HG02943 (cell line): Measurements from ENCODE around the gene PTGIR.
"Not testable (repeated sequence)": the region's sequence is repeated elsewhere in the genome, so short reads cannot be mapped to it uniquely, and the experiment has no call there.

Experiments
- ATAC-seq: cut with Tn5 transposase; IDR thresholded peaks from one replicate; pipeline ENCODE4 v1.9.1; 2021; ENCODE audit warnings: mild to moderate bottlenecking, low read depth, moderate library complexity; ENCODE audit not compliant: unreplicated experiment

The PTGIR gene

GRCh38 chr19:46639358-46640182 is 14.7 kb upstream of the PTGIR start:
- no peak for ATAC-seq

DNA sequence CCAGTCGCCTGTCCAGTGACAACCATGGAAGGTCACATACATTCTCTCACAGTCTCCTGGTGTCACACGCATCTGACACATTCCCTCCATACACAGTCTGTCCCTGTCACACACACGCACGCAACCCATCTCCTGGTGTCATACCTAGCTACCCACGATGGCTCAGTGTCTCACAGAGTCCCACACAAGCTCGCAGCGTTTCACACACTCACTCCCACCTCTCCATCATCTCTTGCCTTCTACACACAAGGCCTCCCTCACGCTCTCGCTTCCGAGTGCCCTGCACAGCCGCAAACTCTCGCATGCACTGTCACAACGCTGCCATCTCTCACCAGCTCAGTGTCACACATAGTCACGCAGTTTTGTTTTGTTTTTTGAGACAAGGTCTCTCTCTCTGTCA is 12.3 kb upstream of the PTGIR start:
- ATAC-seq: no peak

- ATAC-seq: no peak
These were observed 11.3 kb upstream of the PTGIR start, which contains the start of gene GNG8 for GRCh38 chr19:46635920-46636761. Gene GNG8, minus strand, starts transcription at chr19:46636202. Its CDS starts 1,520 bp downstream, at chr19:46634682.

DNA sequence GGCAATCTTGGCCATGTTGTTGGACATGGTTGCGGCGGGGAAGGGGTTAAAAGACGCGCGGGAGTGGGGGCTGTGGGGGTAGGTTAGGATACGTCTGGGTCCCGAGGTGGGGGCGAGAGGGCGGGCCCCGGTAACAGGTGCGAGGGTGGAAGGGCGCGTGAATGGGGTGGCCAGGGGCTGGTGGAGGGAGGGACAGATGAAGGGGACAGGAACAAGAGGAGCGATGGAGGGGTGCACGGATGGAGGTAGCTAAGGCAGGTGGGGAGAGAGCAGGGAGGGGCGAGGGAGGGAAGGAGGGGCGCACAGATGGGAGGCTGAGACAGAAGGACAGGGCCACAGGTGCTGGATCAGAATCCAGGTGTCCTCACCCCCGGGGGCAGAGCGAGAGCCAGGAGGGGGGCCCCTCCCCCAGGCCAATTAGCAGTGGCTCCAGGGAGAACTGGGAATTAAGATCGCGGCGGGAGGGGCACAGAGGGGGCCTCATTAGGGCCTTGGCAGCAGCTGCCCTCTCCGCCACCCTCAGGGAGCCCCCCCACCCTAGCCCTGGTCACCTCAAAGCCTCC is 9.8 kb upstream of the PTGIR start:
- ATAC-seq: no peak

- ATAC-seq: no peak
These were observed 9.3 kb upstream of the PTGIR start for GRCh38 chr19:46634045-46634655.

DNA sequence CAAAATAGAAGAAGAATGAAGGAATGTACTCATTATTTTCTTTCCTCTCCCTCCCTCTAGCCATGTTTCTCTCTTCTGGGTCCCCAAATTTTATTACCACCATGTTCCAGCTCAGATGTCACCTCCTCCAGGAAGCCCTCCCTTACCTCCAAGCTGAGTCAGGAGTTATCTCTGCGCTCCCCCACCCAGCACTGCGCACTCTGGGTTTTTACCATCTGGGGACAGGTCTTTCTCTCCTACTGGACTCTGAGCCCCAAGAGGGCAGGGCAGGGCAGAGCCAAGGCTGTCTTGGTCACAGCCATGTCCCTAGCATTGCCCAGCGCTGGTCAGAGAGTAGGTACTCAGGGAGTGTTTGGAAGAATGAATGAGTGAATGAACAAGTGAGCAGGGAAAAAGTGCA is 8.2 kb upstream of the PTGIR start:
- no peak for ATAC-seq

DNA sequence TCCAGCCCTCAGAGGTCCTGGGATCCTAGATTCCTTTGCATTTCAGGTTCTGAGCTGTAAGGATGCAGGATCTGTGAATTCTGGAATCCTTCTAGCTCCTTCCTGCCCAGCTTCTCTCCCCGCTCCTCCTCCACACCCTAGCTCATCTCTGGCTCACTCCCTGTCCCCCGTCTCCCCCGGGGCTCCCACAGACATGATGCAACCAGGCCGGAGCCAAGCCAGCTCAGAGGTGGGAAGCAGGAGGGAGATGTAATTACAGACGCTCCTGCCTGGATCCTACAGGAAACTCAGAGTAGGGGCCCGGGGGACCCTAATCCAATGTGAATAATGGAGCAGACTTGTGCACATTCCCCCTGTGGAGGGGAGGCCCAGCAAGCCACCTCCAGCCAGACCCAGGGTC is 6.6 kb upstream of the PTGIR start:
- no peak for ATAC-seq

GRCh38 chr19:46630586-46631205 is 5.8 kb upstream of the PTGIR start:
- no peak for ATAC-seq

- ATAC-seq: no peak
These were observed 4.7 kb upstream of the PTGIR start for GRCh38 chr19:46629546-46630025.

DNA sequence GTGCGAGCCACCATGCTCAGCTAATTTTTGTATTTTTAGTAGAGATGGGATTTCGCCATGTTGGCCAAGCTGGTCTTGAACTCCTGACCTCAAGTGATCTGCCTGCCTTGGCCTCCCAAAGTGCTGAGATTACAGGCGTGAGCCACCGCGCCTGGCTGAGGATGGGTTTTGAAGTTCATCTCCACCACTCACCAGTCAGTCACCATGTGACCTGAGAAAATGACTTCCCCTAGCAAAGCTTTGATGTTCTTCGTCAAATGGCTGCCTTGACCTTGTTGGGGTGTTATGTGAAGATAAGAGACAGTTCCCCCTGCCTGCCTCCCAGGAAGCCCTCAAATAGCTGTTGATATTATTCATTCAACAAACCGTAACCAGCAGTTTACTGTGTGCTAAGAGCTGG is 4.1 kb upstream of the PTGIR start:
- not testable (repeated sequence) for ATAC-seq

DNA sequence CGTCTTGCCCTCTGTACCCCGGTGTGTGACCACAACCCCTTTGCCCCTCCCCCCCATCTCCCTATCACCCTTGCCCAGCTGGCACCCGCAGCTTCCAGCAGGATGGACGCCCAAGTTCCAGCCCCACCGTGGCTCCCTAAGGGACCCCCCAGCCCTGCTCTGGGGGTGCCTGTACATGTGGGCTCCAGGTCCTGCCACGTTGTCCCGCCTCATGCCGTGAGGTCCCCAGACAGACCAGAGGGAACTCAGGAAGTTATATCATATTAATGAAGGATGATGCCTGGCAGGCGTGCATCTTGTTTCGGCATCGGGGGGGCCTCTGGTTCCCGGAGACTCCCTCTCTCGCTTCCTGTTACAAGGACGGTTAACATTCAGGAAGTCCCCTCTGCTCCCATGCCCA is 1.6 kb upstream of the PTGIR start:
- ATAC-seq: no peak

GRCh38 chr19:46625731-46626130 is 842 bp upstream of the PTGIR start:
- no peak for ATAC-seq

DNA sequence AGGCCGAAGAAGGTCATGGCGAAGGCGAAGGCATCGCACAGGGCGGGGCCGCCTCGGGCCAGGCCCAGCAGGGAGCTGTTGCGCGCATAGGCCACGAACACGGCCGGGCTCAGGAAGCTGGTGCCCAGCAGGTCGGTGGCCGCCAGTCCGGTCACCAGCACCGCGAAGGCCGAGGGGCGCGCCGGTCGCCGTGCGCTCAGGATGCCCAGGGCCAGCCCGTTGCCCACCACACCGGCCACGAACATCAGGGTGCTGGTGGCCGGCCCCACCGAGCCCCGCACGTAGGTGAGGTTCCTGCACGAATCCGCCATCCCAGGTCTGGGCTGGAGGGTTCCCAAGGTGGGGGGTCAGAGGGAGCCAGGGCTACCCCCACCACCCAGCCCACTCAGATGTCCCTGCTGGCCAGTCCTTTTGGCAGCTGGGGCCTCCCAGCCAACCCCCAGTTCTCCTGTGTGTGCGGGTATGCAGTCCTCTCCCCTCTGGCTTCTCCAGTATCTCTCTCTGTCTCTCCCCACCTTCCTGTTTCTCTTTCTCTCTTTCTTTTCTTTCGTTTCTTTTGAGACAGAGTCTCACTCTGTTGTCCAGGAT is 880 bp downstream of the PTGIR start:
- ATAC-seq: no peak

DNA sequence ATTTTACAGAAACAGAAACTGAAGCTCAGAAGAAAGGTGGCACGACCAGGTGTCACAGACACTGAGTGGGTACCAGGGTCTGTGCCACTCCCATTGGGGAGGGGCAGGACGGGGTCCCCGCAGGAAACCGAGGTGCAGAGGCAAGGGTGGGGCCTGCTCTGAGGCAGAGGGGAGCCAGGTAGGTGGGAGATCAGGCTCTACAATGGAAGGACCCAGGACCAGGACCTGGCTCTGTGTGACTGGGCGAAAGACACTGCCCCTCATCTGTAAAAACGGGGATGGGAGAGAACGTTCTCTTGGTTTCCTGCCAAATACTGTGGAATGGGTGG is 2.8 kb downstream of the PTGIR start:
- no peak for ATAC-seq

DNA sequence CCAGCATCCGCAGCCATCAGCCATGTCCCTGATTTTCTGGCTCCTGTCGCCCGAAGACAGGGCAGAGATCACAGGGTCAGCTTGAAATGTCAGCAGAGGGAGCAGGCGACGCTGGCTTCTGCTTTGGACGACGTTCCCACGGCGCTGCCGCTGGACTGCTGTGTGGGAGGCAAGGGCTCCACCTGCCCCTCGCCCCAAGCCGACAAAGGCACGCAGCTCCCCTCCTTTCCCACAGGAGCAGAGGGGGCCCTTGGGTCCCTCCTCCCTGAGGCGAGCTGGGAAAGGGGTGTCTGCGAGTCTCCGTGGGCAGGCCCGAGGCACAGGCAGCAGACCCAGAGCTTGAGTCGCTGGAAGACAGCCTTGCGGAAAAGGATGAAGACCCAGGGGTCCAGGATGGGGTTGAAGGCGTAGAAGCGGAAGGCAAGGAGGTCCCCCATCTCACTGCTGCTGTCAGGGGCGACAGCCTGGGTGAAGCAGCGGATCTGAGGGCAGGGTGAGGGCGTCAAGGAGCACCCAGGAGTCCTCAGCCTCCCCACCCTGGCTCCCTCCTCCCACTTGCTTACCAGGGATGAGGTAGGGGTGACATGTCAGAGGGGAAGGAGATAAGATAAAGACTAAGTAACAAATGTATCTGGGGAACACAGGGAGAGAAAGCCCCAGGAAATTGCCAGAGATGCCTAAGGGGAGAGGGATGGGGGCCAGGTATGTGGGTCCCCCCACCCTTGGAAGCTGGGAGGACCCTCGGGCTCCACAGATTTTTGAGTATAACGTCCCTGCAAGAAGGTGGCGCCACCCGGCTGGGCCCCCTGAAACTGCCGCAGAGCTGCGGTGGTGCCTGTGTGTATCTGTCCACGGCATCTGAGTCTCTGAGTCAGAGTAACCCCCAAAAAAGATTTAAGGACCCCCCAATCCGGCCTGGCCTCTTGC is 3.4 kb downstream of the PTGIR start:
- no peak for ATAC-seq

DNA sequence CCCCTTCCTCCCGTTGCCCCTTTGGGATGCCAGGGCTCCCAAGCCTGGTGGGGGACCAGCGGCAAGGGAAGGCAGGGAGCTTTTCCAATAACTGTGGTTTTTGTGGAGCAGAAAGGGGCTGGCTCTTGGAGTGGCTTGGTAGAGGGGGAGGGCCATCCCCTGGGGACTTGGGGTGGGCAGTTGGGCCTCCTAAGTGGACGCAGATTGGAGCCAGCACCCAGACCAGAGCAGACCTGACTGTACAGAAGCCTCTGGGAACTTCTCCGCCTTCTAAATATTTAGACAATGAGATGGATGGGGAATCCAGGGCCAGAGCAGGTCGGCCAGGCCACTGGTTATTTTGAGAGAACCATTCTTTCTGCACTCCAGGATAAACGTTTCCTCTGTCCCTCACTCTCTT is 4.2 kb downstream of the PTGIR start:
- ATAC-seq: no peak

GRCh38 chr19:46620267-46620666 is 4.6 kb downstream of the PTGIR start:
- ATAC-seq: no peak

- no peak for ATAC-seq
These were observed 6.1 kb downstream of the PTGIR start for GRCh38 chr19:46618670-46619231.

- ATAC-seq: no peak
These were observed 7.3 kb downstream of the PTGIR start for GRCh38 chr19:46617601-46618000.
